ENCODE measurements around the gene FEN1. TPM values are rescaled to one million over a fixed set of nuclear protein-coding genes. Genes with fewer than 3 reads are reported as not detected.

The FEN1 gene
- total RNA-seq, 1 donor from 2014 or later, result 5.4 TPM

DNA sequence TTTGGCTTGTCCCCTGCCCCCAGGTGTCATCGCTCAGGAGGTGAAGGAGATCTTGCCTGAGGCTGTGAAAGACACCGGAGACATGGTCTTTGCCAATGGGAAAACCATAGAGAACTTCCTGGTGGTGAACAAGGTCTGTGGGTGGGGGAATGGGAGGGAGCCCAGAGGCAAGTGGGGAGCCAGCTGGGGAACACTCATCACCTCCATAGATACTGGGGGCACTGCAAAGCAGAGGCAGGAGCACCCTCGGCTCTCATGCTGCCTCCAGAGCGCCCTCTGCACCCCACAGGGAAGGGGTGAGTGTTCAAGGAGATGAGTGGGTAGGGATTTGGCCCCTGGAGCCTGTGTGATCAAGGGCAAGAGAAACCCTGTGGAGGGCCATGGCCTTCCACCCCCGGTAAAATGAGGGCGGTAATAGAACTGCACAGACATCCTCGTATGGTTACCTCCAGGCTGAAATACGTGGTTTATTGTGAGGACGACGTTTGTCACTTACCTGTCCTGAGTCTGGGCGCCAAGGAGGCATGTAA is 14.3 kb upstream of the FEN1 start:
- DNase-seq (no peak), ATAC-seq (no peak)
- Histone ChIP-seq H3K9me3 (no peaks in the 10 kb centered on the region), H3K27me3 (ENCODE audit: low read depth) (no peaks in the 10 kb centered on the region), H3K36me3 (peaks cover 12% of the 10 kb centered on the region), H3K4me3 (no peak overlapping the region), H3K27ac (no peak overlapping the region), H3K4me1 (no peaks in the 10 kb centered on the region)
- TF ChIP-seq, protein P1, sequence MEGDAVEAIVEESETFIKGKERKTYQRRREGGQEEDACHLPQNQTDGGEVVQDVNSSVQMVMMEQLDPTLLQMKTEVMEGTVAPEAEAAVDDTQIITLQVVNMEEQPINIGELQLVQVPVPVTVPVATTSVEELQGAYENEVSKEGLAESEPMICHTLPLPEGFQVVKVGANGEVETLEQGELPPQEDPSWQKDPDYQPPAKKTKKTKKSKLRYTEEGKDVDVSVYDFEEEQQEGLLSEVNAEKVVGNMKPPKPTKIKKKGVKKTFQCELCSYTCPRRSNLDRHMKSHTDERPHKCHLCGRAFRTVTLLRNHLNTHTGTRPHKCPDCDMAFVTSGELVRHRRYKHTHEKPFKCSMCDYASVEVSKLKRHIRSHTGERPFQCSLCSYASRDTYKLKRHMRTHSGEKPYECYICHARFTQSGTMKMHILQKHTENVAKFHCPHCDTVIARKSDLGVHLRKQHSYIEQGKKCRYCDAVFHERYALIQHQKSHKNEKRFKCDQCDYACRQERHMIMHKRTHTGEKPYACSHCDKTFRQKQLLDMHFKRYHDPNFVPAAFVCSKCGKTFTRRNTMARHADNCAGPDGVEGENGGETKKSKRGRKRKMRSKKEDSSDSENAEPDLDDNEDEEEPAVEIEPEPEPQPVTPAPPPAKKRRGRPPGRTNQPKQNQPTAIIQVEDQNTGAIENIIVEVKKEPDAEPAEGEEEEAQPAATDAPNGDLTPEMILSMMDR (IDR thresholded peaks at IDR 0.05), result no peak
- intact Hi-C loops (cut with DNase I), result no loop called here

DNA sequence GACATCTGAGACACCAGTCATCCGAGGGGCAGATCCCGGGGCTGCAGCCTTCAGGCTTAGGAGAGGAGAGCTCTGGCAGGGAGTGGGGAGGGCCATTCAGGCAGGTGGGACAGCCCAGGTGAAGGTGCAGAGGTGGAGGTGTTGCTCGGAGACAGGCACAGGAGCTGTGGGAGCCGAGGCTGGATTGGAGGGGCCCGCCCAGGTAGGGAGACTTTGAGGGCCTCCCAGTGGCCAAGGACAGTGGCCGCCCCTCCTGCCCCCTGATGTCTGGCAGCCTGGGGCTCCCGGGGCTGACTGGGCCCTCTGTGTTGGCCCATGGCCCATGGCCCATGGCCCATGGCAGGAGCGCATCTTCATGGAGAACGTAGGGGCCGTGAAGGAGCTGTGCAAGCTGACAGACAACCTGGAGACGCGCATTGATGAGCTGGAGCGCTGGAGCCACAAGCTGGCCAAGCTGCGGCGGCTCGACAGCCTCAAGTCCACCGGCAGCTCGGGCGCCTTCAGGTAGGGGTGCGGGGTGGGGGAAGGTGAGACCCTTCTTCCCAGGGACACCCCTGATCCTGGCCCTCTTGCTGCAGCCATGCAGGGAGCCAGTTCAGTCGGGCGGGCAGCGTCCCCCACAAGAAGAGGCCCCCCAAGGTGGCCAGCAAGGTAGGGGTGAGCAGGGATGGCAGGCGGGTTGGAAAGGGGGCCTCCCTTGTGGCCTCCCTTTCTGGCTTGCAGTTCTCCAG is 13.6 kb upstream of the FEN1 start:
- no peaks in the 10 kb centered on the region for H3K27me3 ChIP-seq (ENCODE audit: low read depth)
- H3K36me3 ChIP-seq, result peaks cover 18% of the 10 kb centered on the region
- no peak overlapping the region for H3K4me3 ChIP-seq
- TF ChIP-seq, protein P1 (IDR thresholded peaks at IDR 0.05), result no peak
- ATAC-seq, result no peak
- no peak for DNase-seq
- H3K27ac ChIP-seq, result no peak overlapping the region
- H3K4me1 ChIP-seq, result no peaks in the 10 kb centered on the region
- intact Hi-C loops (cut with DNase I), result no loop called here
- no peaks in the 10 kb centered on the region for H3K9me3 ChIP-seq

- TF ChIP-seq, protein P1 (IDR thresholded peaks at IDR 0.05), result no peak
- H3K4me3 ChIP-seq, result no peak overlapping the region
- H3K9me3 ChIP-seq, result no peaks in the 10 kb centered on the region
- peaks cover 27% of the 10 kb centered on the region for H3K36me3 ChIP-seq
- DNase-seq, result no peak
- intact Hi-C loops (cut with DNase I), result no loop called here
- no peak for ATAC-seq
- no peak overlapping the region for H3K27ac ChIP-seq
- no peaks in the 10 kb centered on the region for H3K4me1 ChIP-seq
- H3K27me3 ChIP-seq (ENCODE audit: low read depth), result no peaks in the 10 kb centered on the region
Measured at GRCh38 chr11:61779666-61780525, 12.8 kb upstream of the FEN1 start.

DNA sequence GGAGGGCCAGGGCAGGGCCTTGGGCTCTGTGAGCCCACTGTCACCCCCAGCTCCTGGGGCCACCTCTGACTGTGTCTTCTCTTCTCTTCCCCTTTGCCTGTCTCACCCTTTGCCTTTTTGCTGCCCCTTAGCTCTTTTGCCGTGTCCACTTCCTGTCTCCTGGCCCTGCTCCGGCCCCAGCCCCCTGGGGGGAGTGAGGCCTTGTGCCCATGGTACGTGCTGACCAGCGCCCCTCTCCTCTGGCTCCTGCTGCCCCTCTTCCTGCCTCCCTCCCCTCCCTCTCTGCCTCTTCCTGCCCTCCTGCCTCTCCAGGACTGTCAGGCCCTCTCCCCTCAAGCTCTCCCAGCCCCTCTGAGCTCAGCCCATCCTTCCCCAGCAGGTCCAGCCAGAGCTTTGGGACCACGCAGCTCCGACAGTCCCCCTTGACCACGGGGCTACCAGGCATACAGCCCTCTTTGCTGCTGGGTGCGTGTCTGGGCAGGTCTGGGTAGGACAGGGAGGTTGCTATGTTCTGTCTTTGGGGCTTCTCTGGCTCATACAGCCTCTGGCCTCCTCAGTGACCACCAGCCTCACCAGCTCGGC is 12.0 kb upstream of the FEN1 start:
- H3K27me3 ChIP-seq (ENCODE audit: low read depth), result no peaks in the 10 kb centered on the region
- ATAC-seq (no peak), DNase-seq (no peak)
- no peak overlapping the region for H3K27ac ChIP-seq
- peaks cover 34% of the 10 kb centered on the region for H3K36me3 ChIP-seq
- H3K9me3 ChIP-seq, result no peaks in the 10 kb centered on the region
- TF ChIP-seq, protein P1 (IDR thresholded peaks at IDR 0.05), result no peak
- intact Hi-C loops (cut with DNase I), result no loop called here
- no peaks in the 10 kb centered on the region for H3K4me1 ChIP-seq
- no peak overlapping the region for H3K4me3 ChIP-seq

GRCh38 chr11:61781585-61781984 is 11.1 kb upstream of the FEN1 start:
- peaks cover 44% of the 10 kb centered on the region for H3K36me3 ChIP-seq
- H3K27me3 ChIP-seq (ENCODE audit: low read depth), result no peaks in the 10 kb centered on the region
- no peaks in the 10 kb centered on the region for H3K9me3 ChIP-seq
- no peak overlapping the region for H3K4me3 ChIP-seq
- DNase-seq (peak; percentile 35), ATAC-seq (no peak)
- H3K27ac ChIP-seq, result no peak overlapping the region
- intact Hi-C loops (cut with DNase I), result no loop called here
- H3K4me1 ChIP-seq, result no peaks in the 10 kb centered on the region
- TF ChIP-seq, protein P1 (IDR thresholded peaks at IDR 0.05), result no peak

Measured in lower lobe of right lung (tissue), 2 donors.